ENCODE measurements around the gene THADA.

DNA sequence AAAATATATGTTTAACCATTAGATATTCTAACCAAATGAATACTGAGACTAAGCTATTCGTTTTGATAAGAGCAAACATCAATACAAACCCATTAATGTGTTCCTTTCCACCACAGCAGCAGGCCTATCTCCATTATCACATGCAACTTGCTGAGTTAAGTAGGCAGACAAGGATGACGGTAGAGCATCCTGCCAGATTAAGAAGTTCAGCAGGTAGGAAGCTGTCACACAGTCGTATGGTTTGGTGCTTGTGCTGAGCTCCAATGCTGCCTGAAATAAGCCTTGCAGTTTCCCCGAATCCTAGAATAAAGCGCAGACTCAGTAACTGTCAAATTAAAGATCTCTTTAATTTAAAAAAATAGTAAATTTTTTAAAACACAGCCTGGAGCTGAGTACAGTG is 39.6 kb downstream of the THADA start:
- no peak for TF ChIP-seq TAF1 (IDR thresholded peaks at IDR 0.05; ENCODE audit: borderline replicate concordance, insufficient read depth, low read length)
- TF ChIP-seq, protein P1, sequence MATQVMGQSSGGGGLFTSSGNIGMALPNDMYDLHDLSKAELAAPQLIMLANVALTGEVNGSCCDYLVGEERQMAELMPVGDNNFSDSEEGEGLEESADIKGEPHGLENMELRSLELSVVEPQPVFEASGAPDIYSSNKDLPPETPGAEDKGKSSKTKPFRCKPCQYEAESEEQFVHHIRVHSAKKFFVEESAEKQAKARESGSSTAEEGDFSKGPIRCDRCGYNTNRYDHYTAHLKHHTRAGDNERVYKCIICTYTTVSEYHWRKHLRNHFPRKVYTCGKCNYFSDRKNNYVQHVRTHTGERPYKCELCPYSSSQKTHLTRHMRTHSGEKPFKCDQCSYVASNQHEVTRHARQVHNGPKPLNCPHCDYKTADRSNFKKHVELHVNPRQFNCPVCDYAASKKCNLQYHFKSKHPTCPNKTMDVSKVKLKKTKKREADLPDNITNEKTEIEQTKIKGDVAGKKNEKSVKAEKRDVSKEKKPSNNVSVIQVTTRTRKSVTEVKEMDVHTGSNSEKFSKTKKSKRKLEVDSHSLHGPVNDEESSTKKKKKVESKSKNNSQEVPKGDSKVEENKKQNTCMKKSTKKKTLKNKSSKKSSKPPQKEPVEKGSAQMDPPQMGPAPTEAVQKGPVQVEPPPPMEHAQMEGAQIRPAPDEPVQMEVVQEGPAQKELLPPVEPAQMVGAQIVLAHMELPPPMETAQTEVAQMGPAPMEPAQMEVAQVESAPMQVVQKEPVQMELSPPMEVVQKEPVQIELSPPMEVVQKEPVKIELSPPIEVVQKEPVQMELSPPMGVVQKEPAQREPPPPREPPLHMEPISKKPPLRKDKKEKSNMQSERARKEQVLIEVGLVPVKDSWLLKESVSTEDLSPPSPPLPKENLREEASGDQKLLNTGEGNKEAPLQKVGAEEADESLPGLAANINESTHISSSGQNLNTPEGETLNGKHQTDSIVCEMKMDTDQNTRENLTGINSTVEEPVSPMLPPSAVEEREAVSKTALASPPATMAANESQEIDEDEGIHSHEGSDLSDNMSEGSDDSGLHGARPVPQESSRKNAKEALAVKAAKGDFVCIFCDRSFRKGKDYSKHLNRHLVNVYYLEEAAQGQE (IDR thresholded peaks at IDR 0.05; ENCODE audit: insufficient read depth in 1 of 2, low read depth in 2 of 2, low read length in 2 of 2) = no peak
